IMR-90 (cell line): ENCODE data around the gene SLC8A1. TPM values are rescaled to one million over a fixed set of nuclear protein-coding genes. Genes with fewer than 3 reads are reported as not detected.

Experiments used
- ATAC-seq: fragments of 200-7000 bp; cut with Tn5 transposase; 2 replicates; pipeline ENCODE4 v1.9.1; 2020; ENCODE audit warnings: low read depth, mild to moderate bottlenecking, moderate library complexity
- BruUV-seq: library from RNA; stranded (reverse); fragments of 400-500 nt; replicated peaks from 2 replicates; lab custom pipeline; 2021; lab: Mats Ljungman, UMichigan
- CTCF ChIA-PET: fragments of 300-600 bp; formaldehyde crosslinking; extraction: SDS; loops from one replicate; lab custom pipeline; 2021; ENCODE audit warnings: antibody characterized with exemption; lab: Yijun Ruan, JAX
- POLR2A ChIA-PET: fragments of 300-600 bp; sonication (Branson Sonifier 250); formaldehyde crosslinking; loops from one replicate; lab custom pipeline; 2022; ENCODE audit warnings: antibody characterized with exemption; ENCODE audit not compliant: unreplicated experiment; lab: Charles Lee
- DNase-seq: peaks from one replicate; pipeline ENCODE4 v3.0.0; 2013
- H2AFZ ChIP-seq: replicated peaks from 2 replicates; pipeline ENCODE3; 2013; ENCODE audit warnings: low read length, mild to moderate bottlenecking; ENCODE audit not compliant: poor library complexity
- H2AK5ac ChIP-seq: 2 replicates; pipeline ENCODE4 v1.6.1; 2013; ENCODE audit warnings: low read depth, low read length, inconsistent platforms
- H2AK9ac ChIP-seq: replicated peaks from 2 replicates; pipeline ENCODE3; 2013; ENCODE audit warnings: mild to moderate bottlenecking, low read depth, low read length, moderate library complexity; ENCODE audit not compliant: poor library complexity
- H2BK120ac ChIP-seq: 2 replicates; pipeline ENCODE4 v1.6.1; 2013; ENCODE audit warnings: low read depth, low read length, inconsistent platforms
- H2BK15ac ChIP-seq: 3 replicates; pipeline ENCODE4 v1.6.1; 2013; ENCODE audit warnings: low read depth, low read length, inconsistent platforms
- H2BK20ac ChIP-seq: 2 replicates; pipeline ENCODE4 v1.6.1; 2013; ENCODE audit warnings: low read depth, mild to moderate bottlenecking, inconsistent platforms, low read length, moderate library complexity
- H2BK5ac ChIP-seq: 2 replicates; pipeline ENCODE4 v1.6.1; 2013; ENCODE audit warnings: mild to moderate bottlenecking, low read depth, low read length, inconsistent platforms; ENCODE audit not compliant: poor library complexity, severe bottlenecking
- H3K14ac ChIP-seq: replicated peaks from 2 replicates; pipeline ENCODE4 v1.6.1; 2013; ENCODE audit warnings: low read depth, low read length, inconsistent platforms
- H3K18ac ChIP-seq: 2 replicates; pipeline ENCODE4 v1.6.1; 2013; ENCODE audit warnings: low read depth, low read length, control low read depth
- H3K23ac ChIP-seq: 2 replicates; pipeline ENCODE4 v1.6.1; 2013; ENCODE audit warnings: low read depth, low read length, inconsistent platforms
- H3K27ac ChIP-seq: 2 replicates; pipeline ENCODE4 v1.5.1; 2013; ENCODE audit warnings: mild to moderate bottlenecking, control low read depth, low read length; ENCODE audit not compliant: insufficient read depth
- H3K27me3 ChIP-seq: 2 replicates; pipeline ENCODE4 v1.6.1; 2013; ENCODE audit warnings: low read length; ENCODE audit not compliant: control insufficient read depth, insufficient read depth
- H3K36me3 ChIP-seq: 2 replicates; pipeline ENCODE4 v1.6.1; 2013; ENCODE audit warnings: low read length, mixed read lengths; ENCODE audit not compliant: control insufficient read depth, insufficient read depth
- H3K4ac ChIP-seq: 2 replicates; pipeline ENCODE4 v1.6.1; 2013; ENCODE audit warnings: low read depth, low read length, inconsistent platforms
- H3K4me1 ChIP-seq: 2 replicates; pipeline ENCODE4 v1.6.1; 2013; ENCODE audit warnings: low read length, mixed read lengths; ENCODE audit not compliant: control insufficient read depth, insufficient read depth
- H3K4me2 ChIP-seq: 2 replicates; pipeline ENCODE4 v1.6.1; 2013; ENCODE audit warnings: low read depth, mild to moderate bottlenecking, control low read depth, low read length, moderate library complexity
- H3K4me3 ChIP-seq: 2 replicates; pipeline ENCODE4 v1.5.1; 2013; ENCODE audit warnings: low read depth, mild to moderate bottlenecking, control low read depth, low read length, moderate library complexity; ENCODE audit not compliant: insufficient read depth
- H3K56ac ChIP-seq: 2 replicates; pipeline ENCODE4 v1.6.1; 2013; ENCODE audit warnings: low read length, inconsistent platforms; ENCODE audit not compliant: insufficient read depth; ENCODE audit errors: extremely low read depth
- H3K79me1 ChIP-seq, 2 experiments: 2 replicates each; pipeline ENCODE4 v1.6.1; 2013; ENCODE audit warnings: low read length in 2 of 2, inconsistent platforms in 1 of 2, low read depth in 1 of 2
- H3K9ac ChIP-seq: 2 replicates; pipeline ENCODE4 v1.6.1; 2013; ENCODE audit warnings: low read depth, low read length, control low read depth
- H3K9me1 ChIP-seq: 2 replicates; pipeline ENCODE4 v1.6.1; 2013; ENCODE audit warnings: low read length, inconsistent platforms; ENCODE audit not compliant: insufficient read depth
- H3K9me3 ChIP-seq: 2 replicates; pipeline ENCODE4 v1.6.1; 2013; ENCODE audit warnings: low read length; ENCODE audit not compliant: control insufficient read depth, insufficient read depth
- H4K20me1 ChIP-seq: 2 replicates; pipeline ENCODE4 v1.6.1; 2013; ENCODE audit warnings: low read length, inconsistent platforms; ENCODE audit not compliant: insufficient read depth
- H4K5ac ChIP-seq: 2 replicates; pipeline ENCODE4 v1.6.1; 2013; ENCODE audit warnings: mild to moderate bottlenecking, low read depth, low read length, control low read depth
- H4K8ac ChIP-seq, 2 experiments: 2 replicates each; pipeline ENCODE4 v1.6.1; 2013; ENCODE audit warnings: low read depth in 2 of 2, low read length in 2 of 2, control low read depth in 1 of 2, inconsistent platforms in 1 of 2
- H4K91ac ChIP-seq: 2 replicates; pipeline ENCODE4 v1.6.1; 2013; ENCODE audit warnings: low read depth, low read length, inconsistent platforms; ENCODE audit not compliant: insufficient read depth
- CEBPB ChIP-seq: IDR thresholded peaks from 2 replicates; pipeline ENCODE4 v1.6.1; 2012; ENCODE audit warnings: low read depth, low read length, improper control_type of control experiment
- FOS ChIP-seq: fragments of 150-350 bp; IDR thresholded peaks from 2 replicates; pipeline ENCODE4 v1.6.1; 2016; ENCODE audit warnings: low read depth, low read length
- MAFK ChIP-seq: IDR thresholded peaks from 2 replicates; pipeline ENCODE4 v1.6.1; 2012; ENCODE audit warnings: low read depth, low read length, improper control_type of control experiment
- MAZ ChIP-seq: IDR thresholded peaks from 2 replicates; pipeline ENCODE4 v1.6.1; 2012; ENCODE audit warnings: low read depth, mild to moderate bottlenecking, low read length, improper control_type of control experiment, moderate library complexity, borderline replicate concordance
- MXI1 ChIP-seq: IDR thresholded peaks from 2 replicates; pipeline ENCODE4 v1.6.1; 2012; ENCODE audit warnings: low read depth, mild to moderate bottlenecking, low read length, moderate library complexity, borderline replicate concordance
- RAD21 ChIP-seq: IDR thresholded peaks from 2 replicates; pipeline ENCODE4 v1.6.1; 2012; ENCODE audit warnings: low read length, improper control_type of control experiment
- RCOR1 ChIP-seq: IDR thresholded peaks from 2 replicates; pipeline ENCODE4 v1.6.1; 2012; ENCODE audit warnings: mild to moderate bottlenecking, low read length, improper control_type of control experiment; ENCODE audit not compliant: insufficient replicate concordance
- SMC3 ChIP-seq: fragments of 150-350 bp; IDR thresholded peaks from 2 replicates; pipeline ENCODE4 v1.6.1; 2016; ENCODE audit warnings: low read depth, mild to moderate bottlenecking, antibody characterized with exemption, low read length, moderate library complexity
- dilution Hi-C: fragments of 300-500 bp; cut with HindIII; formaldehyde crosslinking; loops from one replicate; pipeline ENCODE4 v1.14.3; 2018; ENCODE audit warnings: low sequenced_read_pairs; ENCODE audit not compliant: unreplicated experiment
- in situ Hi-C: fragments of 300-500 bp; cut with MboI; formaldehyde crosslinking; loops from 3 replicates; pipeline ENCODE4 v1.14.3; 2019; ENCODE audit warnings: low sequenced_read_pairs, inconsistent platforms, mixed read lengths
- intact Hi-C: fragments of 100-400 bp; cut with micrococcal nuclease; formaldehyde crosslinking; loops from 2 replicates; pipeline ENCODE4 v1.10.0; 2022
- polyA plus RNA-seq, 3 experiments: library from polyadenylated mRNA; depleted of rRNA; stranded (reverse); fragments of >200 nt; gene quantifications; 2 replicates each; pipeline ENCODE4 v1.2.3, GENCODE V29; 2012; ENCODE audit warnings: low replicate concordance in 1 of 3
- total RNA-seq: library from RNA; depleted of rRNA; stranded (reverse); fragments of >200 nt; gene quantifications from 2 replicates; pipeline ENCODE4 v1.2.3, GENCODE V29; 2012
- TF ChIP-seq, protein P1 (sequence below): fragments of 150-350 bp; IDR thresholded peaks from 2 replicates; pipeline ENCODE4 v1.6.1; 2016; ENCODE audit warnings: low read depth, mild to moderate bottlenecking, low read length, moderate library complexity, borderline replicate concordance

Gene SLC8A1
- total and polyA plus RNA-seq, 2 of the 4 experiments (the other 2 are of a cell fraction), result 7.7 to 57.0 TPM

DNA sequence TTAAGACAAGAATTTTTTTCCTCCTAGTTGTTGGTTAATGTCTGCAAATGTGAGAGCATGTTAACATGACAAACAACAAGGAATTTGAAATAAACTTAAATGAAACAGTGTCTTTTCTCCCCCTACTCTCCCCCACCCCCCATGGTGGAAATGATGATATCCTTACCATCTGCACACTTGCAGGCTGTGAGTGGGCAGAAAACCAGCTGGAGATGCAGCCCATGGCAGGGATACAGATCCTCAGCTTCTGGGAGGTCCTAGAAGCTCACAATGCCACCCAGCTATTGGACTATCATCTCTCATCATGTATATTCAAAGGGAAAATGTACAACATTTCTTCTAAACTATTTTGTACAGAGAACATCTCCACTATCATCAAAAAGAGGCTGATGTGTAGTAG lies 196.8 kb downstream of the SLC8A1 start:
- H3K14ac ChIP-seq, result no peak overlapping the region
- H3K9me1 ChIP-seq, result no peaks in the 10 kb centered on the region
- H3K36me3 ChIP-seq, result 0 out of 2 replicates have a peak, but pooled peaks cover 1% of the 10 kb centered on the region
- no peak overlapping the region for H3K4ac ChIP-seq
- TF ChIP-seq, protein P1, sequence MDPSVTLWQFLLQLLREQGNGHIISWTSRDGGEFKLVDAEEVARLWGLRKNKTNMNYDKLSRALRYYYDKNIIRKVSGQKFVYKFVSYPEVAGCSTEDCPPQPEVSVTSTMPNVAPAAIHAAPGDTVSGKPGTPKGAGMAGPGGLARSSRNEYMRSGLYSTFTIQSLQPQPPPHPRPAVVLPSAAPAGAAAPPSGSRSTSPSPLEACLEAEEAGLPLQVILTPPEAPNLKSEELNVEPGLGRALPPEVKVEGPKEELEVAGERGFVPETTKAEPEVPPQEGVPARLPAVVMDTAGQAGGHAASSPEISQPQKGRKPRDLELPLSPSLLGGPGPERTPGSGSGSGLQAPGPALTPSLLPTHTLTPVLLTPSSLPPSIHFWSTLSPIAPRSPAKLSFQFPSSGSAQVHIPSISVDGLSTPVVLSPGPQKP, result no peak
- TF ChIP-seq RAD21 (no peak), MXI1 (no peak), MAFK (no peak), RCOR1 (no peak), SMC3 (no peak), MAZ (no peak), CEBPB (no peak), FOS (no peak)
- in situ Hi-C loops, result no loop called here
- H3K4me1 ChIP-seq, result peaks cover 1% of the 10 kb centered on the region
- H4K5ac ChIP-seq, result no peak overlapping the region
- DNase-seq (no peak), ATAC-seq (no peak)
- H3K79me1 ChIP-seq, result peaks cover 6 to 10% of the 10 kb centered on the region in 2 experiments; a peak in 3 of 4 replicates
- no peak overlapping the region for H3K18ac ChIP-seq
- no peak overlapping the region for H2BK15ac ChIP-seq
- H3K9me3 ChIP-seq, result no peaks in the 10 kb centered on the region
- no peak overlapping the region for H2BK5ac ChIP-seq
- H3K4me3 ChIP-seq, result no peak overlapping the region
- dilution Hi-C loops, result no loop called here
- no peak overlapping the region for H2AK9ac ChIP-seq
- H3K4me2 ChIP-seq, result no peak overlapping the region
- ChIA-PET POLR2A (no interaction called here), CTCF (interaction anchor here (0.9 kb wide), 1 partner anchor 21 kb away, joined by 3 read pairs; no protein-coding TSS in a partner anchor)
- H3K56ac ChIP-seq, result no peak overlapping the region
- H2AK5ac ChIP-seq, result no peak overlapping the region
- H4K91ac ChIP-seq, result no peak overlapping the region
- no peak overlapping the region for H4K8ac ChIP-seq
- H4K20me1 ChIP-seq, result no peaks in the 10 kb centered on the region
- no peak overlapping the region for H2AFZ ChIP-seq
- H3K23ac ChIP-seq, result no peak overlapping the region
- no peak overlapping the region for H2BK120ac ChIP-seq
- intact Hi-C loops, result no loop called here
- H3K27me3 ChIP-seq, result no peaks in the 10 kb centered on the region
- no peak overlapping the region for H2BK20ac ChIP-seq
- H3K9ac ChIP-seq, result no peak overlapping the region
- BruUV-seq, result no TSS peak
- H3K27ac ChIP-seq, result no peak overlapping the region
